Kidney tubule cell (primary cell): ENCODE data around the gene CCDC74B.
"Not testable (repeated sequence)": the region's sequence is repeated elsewhere in the genome, so short reads cannot be mapped to it uniquely, and the experiment has no call there.

Source experiments
- DNase-seq: peaks from one replicate; pipeline ENCODE4 v3.0.0-alpha.2; 2018; ENCODE audit warnings: low spot score

Gene CCDC74B

DNA sequence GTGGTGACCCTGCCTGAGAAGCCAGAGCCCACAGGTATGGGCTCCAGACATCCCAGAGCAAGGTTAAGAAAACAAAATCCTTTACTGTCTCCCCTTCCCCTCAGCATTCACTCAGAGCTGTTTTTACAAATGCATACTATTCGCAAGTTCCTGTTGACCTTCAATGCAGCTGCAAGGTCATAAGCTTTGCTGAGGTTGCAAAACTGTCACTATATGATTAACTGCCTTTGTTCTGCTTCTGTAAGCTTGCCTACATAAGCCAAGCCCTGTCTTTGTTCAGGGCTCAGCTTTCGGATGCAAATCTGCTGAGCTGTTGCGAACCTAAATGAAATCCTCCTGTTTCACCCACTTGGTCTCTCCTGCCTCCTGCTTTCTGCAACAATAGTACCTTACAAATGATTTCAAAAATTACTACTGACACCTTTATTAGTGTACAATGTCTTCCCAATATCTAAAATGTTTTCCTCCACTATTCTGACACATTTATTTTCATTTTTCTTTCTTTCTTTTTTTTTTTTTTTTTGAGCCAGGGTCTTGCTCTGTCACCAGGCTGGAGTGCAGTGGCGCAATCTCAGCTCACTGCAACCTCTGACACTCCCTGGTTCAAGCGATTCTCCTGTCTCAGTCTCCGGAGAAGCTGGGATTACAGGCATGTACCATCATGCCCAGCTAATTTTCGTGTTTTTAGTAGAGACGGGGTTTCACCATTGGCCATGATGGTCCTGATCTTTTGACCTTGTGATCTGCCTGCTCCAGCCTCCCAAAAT is 42.1 kb downstream of the CCDC74B start:
- DNase-seq = not testable (repeated sequence)
